Gastroesophageal sphincter (tissue), 4 donors: ENCODE results near the gene H19. TPM values are rescaled to one million over a fixed set of nuclear protein-coding genes. Genes with fewer than 3 reads are reported as not detected.

Experiments
- ATAC-seq: fragments of 150-250 bp; one replicate; pipeline ENCODE4 v1.9.1; 2016; ENCODE audit warnings: mild to moderate bottlenecking, moderate library complexity
- H3K27ac ChIP-seq, 4 donors: fragments of 200-600 bp; sonication (generic) in 3 of 4; 1 replicate in 3 of 4; 2 replicates in 1 of 4; pipeline ENCODE4 v1.5.1; 2016 to 2019
- H3K27me3 ChIP-seq: fragments of 200-600 bp; sonication (generic); one replicate; pipeline ENCODE4 v1.5.1; 2019
- H3K36me3 ChIP-seq, 2 donors: fragments of 200-600 bp; sonication (generic); one replicate each; pipeline ENCODE4 v1.5.1; 2019; ENCODE audit warnings: control low read depth in 1 of 2
- H3K4me1 ChIP-seq, 3 donors: fragments of 200-600 bp; sonication (generic); 1 replicate in 2 of 3; 2 replicates in 1 of 3; pipeline ENCODE4 v1.5.1; 2016 to 2019; ENCODE audit warnings: control low read depth in 2 of 3
- H3K4me3 ChIP-seq, 2 donors: fragments of 200-600 bp; sonication (generic); one replicate each; pipeline ENCODE4 v1.5.1; 2019; ENCODE audit warnings: mild to moderate bottlenecking in 1 of 2, moderate library complexity in 1 of 2
- H3K9me3 ChIP-seq, 3 donors: fragments of 200-600 bp; sonication (generic); one replicate each; pipeline ENCODE4 v1.5.1; 2017 to 2019; ENCODE audit warnings: control low read depth in 2 of 3
- CTCF ChIP-seq, 4 experiments: fragments of 200-600 bp in 2 of 4; fragments of 450-650 bp in 2 of 4; sonication (generic) in 1 of 4; IDR thresholded peaks; one replicate each; pipeline ENCODE4 v1.5.1; 2017 to 2019; ENCODE audit warnings: antibody characterized with exemption in 4 of 4, mild to moderate bottlenecking in 2 of 4, moderate library complexity in 2 of 4
- EP300 ChIP-seq: sonication (generic); formaldehyde crosslinking; IDR thresholded peaks from one replicate; pipeline ENCODE4 v1.6.1; 2017; ENCODE audit warnings: antibody characterized with exemption, mild to moderate bottlenecking
- POLR2A ChIP-seq, 2 donors: fragments of 450-650 bp; IDR thresholded peaks; one replicate each; pipeline ENCODE4 v1.6.1; 2017; ENCODE audit warnings: antibody characterized with exemption in 2 of 2, mild to moderate bottlenecking in 2 of 2, moderate library complexity in 1 of 2
- POLR2AphosphoS5 ChIP-seq: sonication (generic); formaldehyde crosslinking; IDR thresholded peaks from one replicate; pipeline ENCODE4 v1.6.1; 2017; ENCODE audit warnings: antibody characterized with exemption
- WGBS, 2 donors: methylation state at CpG; one replicate each; pipeline ENCODE4 v1.1.5; 2018; ENCODE audit warnings: low coverage in 1 of 2; 5-methylcytosine and 5-hydroxymethylcytosine counted together
- total RNA-seq, 4 donors: library from RNA; depleted of rRNA; stranded (reverse); fragments of >200 nt; gene quantifications; one replicate each; pipeline ENCODE4 v1.1.0, GENCODE V29; 2016

The H19 gene
- total RNA-seq, 4 donors from 2014 or later: 77.5 to 429 (median 399) TPM

GRCh38 chr11:1949922-1950321 is 47.7 kb downstream of the H19 start:
- H3K9me3 ChIP-seq: no peaks in the 10 kb centered on the region
- no CpG with 5 or more reads among the region's 15 CpGs for WGBS, 2 donors
- no peaks in the 10 kb centered on the region for H3K27me3 ChIP-seq
- TF ChIP-seq POLR2AphosphoS5: no peak
- TF ChIP-seq CTCF (IDR thresholded peaks at IDR 0.05): no peak
- ATAC-seq: no peak
- no peak overlapping the region for H3K4me3 ChIP-seq
- no peaks in the 10 kb centered on the region for H3K36me3 ChIP-seq
- no peak overlapping the region for H3K27ac ChIP-seq
- H3K4me1 ChIP-seq: no peaks in the 10 kb centered on the region

- WGBS, 2 donors: no CpG with 5 or more reads among the region's 6 CpGs
- Histone ChIP-seq H3K4me1 (no peaks in the 10 kb centered on the region), H3K27ac (no peak overlapping the region), H3K27me3 (no peaks in the 10 kb centered on the region), H3K36me3 (no peaks in the 10 kb centered on the region), H3K9me3 (no peaks in the 10 kb centered on the region), H3K4me3 (no peak overlapping the region)
- ATAC-seq: no peak
- TF ChIP-seq POLR2A (IDR thresholded peaks at IDR 0.05) (no peak), POLR2AphosphoS5 (no peak), CTCF (IDR thresholded peaks at IDR 0.05) (no peak), EP300 (no peak)
Measured at GRCh38 chr11:1949302-1949701, 48.3 kb downstream of the H19 start.

- ATAC-seq: peak; percentile 26
- Histone ChIP-seq H3K36me3 (no peaks in the 10 kb centered on the region), H3K27ac (no peak overlapping the region), H3K9me3 (no peaks in the 10 kb centered on the region), H3K4me3 (no peak overlapping the region), H3K4me1 (no peaks in the 10 kb centered on the region), H3K27me3 (no peaks in the 10 kb centered on the region)
- WGBS, 2 donors: no CpG with 5 or more reads among the region's 11 CpGs
- TF ChIP-seq POLR2AphosphoS5 (no peak), CTCF (IDR thresholded peaks at IDR 0.05) (no peak), POLR2A (IDR thresholded peaks at IDR 0.05) (no peak), EP300 (no peak)
Measured at GRCh38 chr11:1948389-1948788, 49.3 kb downstream of the H19 start.

DNA sequence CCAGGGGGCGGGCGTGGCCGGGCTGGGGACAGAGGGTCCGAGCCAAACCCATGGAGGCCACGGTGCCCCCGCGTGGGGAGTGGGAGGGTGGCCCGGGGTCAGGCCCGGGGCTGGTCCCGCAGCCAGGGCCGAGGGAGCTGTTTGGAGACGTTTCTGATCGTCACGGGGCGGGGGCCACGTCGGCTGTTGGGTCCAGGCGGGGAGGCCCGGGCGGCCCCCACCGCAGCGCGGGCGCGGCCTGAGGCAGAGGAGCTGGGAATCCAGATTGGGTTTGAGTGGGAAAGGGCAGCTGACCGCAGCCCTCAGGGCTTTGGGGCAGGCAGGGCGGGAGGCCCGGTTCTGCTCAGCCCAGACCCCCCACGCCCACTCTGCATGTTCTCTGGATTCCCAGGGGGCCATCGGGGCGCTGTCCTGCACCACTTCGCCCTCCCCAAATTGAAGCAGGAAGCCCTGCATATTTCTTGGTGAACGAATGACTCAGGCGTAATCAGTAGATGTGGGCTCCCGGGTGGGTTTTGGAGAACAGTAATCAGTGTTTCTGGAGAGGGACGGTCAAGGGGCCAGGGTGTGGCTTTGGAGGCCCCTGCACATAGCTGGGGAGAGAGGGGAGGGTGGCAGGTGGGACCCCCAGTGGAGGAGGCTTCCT is 49.9 kb downstream of the H19 start:
- Histone ChIP-seq H3K27ac (no peak overlapping the region), H3K36me3 (no peaks in the 10 kb centered on the region), H3K4me1 (no peaks in the 10 kb centered on the region), H3K27me3 (no peaks in the 10 kb centered on the region), H3K9me3 (no peaks in the 10 kb centered on the region), H3K4me3 (no peak overlapping the region)
- TF ChIP-seq POLR2AphosphoS5 (no peak), EP300 (no peak), CTCF (IDR thresholded peaks at IDR 0.05) (no peak), POLR2A (IDR thresholded peaks at IDR 0.05) (no peak)
- no CpG with 5 or more reads among the region's 36 CpGs for WGBS, 2 donors
- ATAC-seq: peak; percentile 40

GRCh38 chr11:1946812-1947484 is 50.7 kb downstream of the H19 start, which contains the start of gene MRPL23:
MRPL23 (plus strand) TSS chr11:1947332; CDS start chr11:1947363, 31 bp downstream.
- H3K27me3 ChIP-seq: no peaks in the 10 kb centered on the region
- no peaks in the 10 kb centered on the region for H3K4me1 ChIP-seq
- H3K36me3 ChIP-seq: no peaks in the 10 kb centered on the region
- H3K4me3 ChIP-seq: no peak within 1 kb of the TSS
- no peak within 1 kb of the TSS for H3K27ac ChIP-seq
- no peak for TF ChIP-seq CTCF (IDR thresholded peaks at IDR 0.05)
- TF ChIP-seq POLR2AphosphoS5: no peak
- no peak for TF ChIP-seq POLR2A (IDR thresholded peaks at IDR 0.05)
- no peak for TF ChIP-seq EP300
- no peaks in the 10 kb centered on the region for H3K9me3 ChIP-seq
- no CpG with 5 or more reads among the region's 85 CpGs for WGBS, 2 donors
- peak; percentile 78 for ATAC-seq
